Colon (tissue), 2 donors: ENCODE data around the gene PTPRN2.
"Not testable (repeated sequence)": the region's sequence is repeated elsewhere in the genome, so short reads cannot be mapped to it uniquely, and the experiment has no call there.

Experiments
- FAIRE-seq: peaks from 2 replicates; lab custom pipeline; 2012; peaks lifted over from hg19 to GRCh38; lab: Jason Lieb, UNC
- donor health status: control.
- donor health status: control.

The PTPRN2 gene

GRCh38 chr7:158383665-158384064 lies 204.0 kb downstream of the PTPRN2 start:
- FAIRE-seq: no peak

GRCh38 chr7:158382363-158383254 lies 205.0 kb downstream of the PTPRN2 start:
- FAIRE-seq: no peak

- FAIRE-seq: no peak
Observed at GRCh38 chr7:158381956-158382355, 205.7 kb downstream of the PTPRN2 start.

GRCh38 chr7:158378978-158379377 lies 208.6 kb downstream of the PTPRN2 start:
- no peak for FAIRE-seq

- no peak for FAIRE-seq
Observed at GRCh38 chr7:158377800-158378623, 209.6 kb downstream of the PTPRN2 start.

- FAIRE-seq: not testable (repeated sequence)
Observed at GRCh38 chr7:158376839-158377186, 210.8 kb downstream of the PTPRN2 start.

- not testable (repeated sequence) for FAIRE-seq
Observed at GRCh38 chr7:158376146-158376838, 211.3 kb downstream of the PTPRN2 start.

GRCh38 chr7:158375034-158375433 lies 212.6 kb downstream of the PTPRN2 start:
- no peak for FAIRE-seq

- FAIRE-seq: no peak
Observed at GRCh38 chr7:158374586-158374985, 213.0 kb downstream of the PTPRN2 start.

GRCh38 chr7:158374146-158374545 lies 213.5 kb downstream of the PTPRN2 start:
- FAIRE-seq: no peak

- no peak for FAIRE-seq
Observed at GRCh38 chr7:158373476-158374133, 214.0 kb downstream of the PTPRN2 start.

- FAIRE-seq: no peak
Observed at GRCh38 chr7:158372400-158373342, 215.0 kb downstream of the PTPRN2 start.

GRCh38 chr7:158371856-158372255 lies 215.8 kb downstream of the PTPRN2 start:
- no peak for FAIRE-seq

GRCh38 chr7:158369866-158370265 lies 217.8 kb downstream of the PTPRN2 start:
- no peak for FAIRE-seq

- FAIRE-seq: no peak
Observed at GRCh38 chr7:158369290-158369689, 218.3 kb downstream of the PTPRN2 start.

- no peak for FAIRE-seq
Observed at GRCh38 chr7:158368449-158368848, 219.2 kb downstream of the PTPRN2 start.

GRCh38 chr7:158367634-158367982 lies 220.0 kb downstream of the PTPRN2 start:
- FAIRE-seq: no peak

GRCh38 chr7:158366916-158367633 lies 220.5 kb downstream of the PTPRN2 start:
- no peak for FAIRE-seq

GRCh38 chr7:158366346-158366745 lies 221.3 kb downstream of the PTPRN2 start:
- FAIRE-seq: no peak

GRCh38 chr7:158365267-158365666 lies 222.4 kb downstream of the PTPRN2 start:
- FAIRE-seq: no peak
